ENCODE data around the gene AP3M1. TPM values are rescaled to one million over a fixed set of nuclear protein-coding genes. Genes with fewer than 3 reads are reported as not detected.
A peak's percentile ranks its signal among the peaks of the same experiment; 100 is the strongest.

The AP3M1 gene
- total RNA-seq, 6 experiments from 2014 or later = 16.2 to 22.4 (median 19.9) TPM

GRCh38 chr10:74137992-74138391, 12.6 kb downstream of the AP3M1 start:
- intact Hi-C loops (cut with DNase I) = no loop called here
- H3K36me3 ChIP-seq = peaks cover 7 to 49% (median 13%) of the 10 kb centered on the region in 4 donors
- no peaks in the 10 kb centered on the region for H3K9me3 ChIP-seq
- no peak for ATAC-seq
- WGBS (ENCODE audit: insufficient coverage, low coverage, low lambda C conversion rate, missing lambda C conversion rate) = 90% methylated on average over 5 of the region's 5 CpGs
- no peaks in the 10 kb centered on the region for H3K27me3 ChIP-seq
- no peak for TF ChIP-seq CTCF (IDR thresholded peaks at IDR 0.05)
- no peak overlapping the region for H3K27ac ChIP-seq
- no peak for DNase-seq
- H3K4me3 ChIP-seq = no peak overlapping the region
- H3K4me1 ChIP-seq = peaks cover 0 to 4% (median 2%) of the 10 kb centered on the region in 4 donors

- Histone ChIP-seq H3K27ac (no peak overlapping the region), H3K9me3 (no peaks in the 10 kb centered on the region), H3K4me1 (peaks cover 0 to 4% (median 2%) of the 10 kb centered on the region in 4 donors), H3K27me3 (no peaks in the 10 kb centered on the region), H3K36me3 (peaks cover 7 to 63% (median 19%) of the 10 kb centered on the region in 4 donors), H3K4me3 (no peak overlapping the region)
- DNase-seq = no peak
- TF ChIP-seq CTCF (IDR thresholded peaks at IDR 0.05) = no peak
- no peak for TF ChIP-seq POLR2A (IDR thresholded peaks at IDR 0.05)
- 84% methylated on average over 3 of the region's 3 CpGs for WGBS (ENCODE audit: insufficient coverage, low coverage, low lambda C conversion rate, missing lambda C conversion rate)
- intact Hi-C loops (cut with DNase I) = no loop called here
- ATAC-seq = no peak
These were observed 15.2 kb downstream of the AP3M1 start for GRCh38 chr10:74135452-74135851.

GRCh38 chr10:74133923-74134820, 16.5 kb downstream of the AP3M1 start:
- DNase-seq (no peak), ATAC-seq (no peak)
- WGBS (ENCODE audit: insufficient coverage, low coverage, low lambda C conversion rate, missing lambda C conversion rate) = 88% methylated on average over 11 of the region's 11 CpGs
- H3K9me3 ChIP-seq = no peaks in the 10 kb centered on the region
- no peak overlapping the region for H3K27ac ChIP-seq
- H3K36me3 ChIP-seq = peaks cover 7 to 76% (median 19%) of the 10 kb centered on the region in 4 donors
- no peaks in the 10 kb centered on the region for H3K27me3 ChIP-seq
- intact Hi-C loops (cut with DNase I) = no loop called here
- H3K4me1 ChIP-seq = no peaks in the 10 kb centered on the region
- H3K4me3 ChIP-seq = no peak overlapping the region
- TF ChIP-seq CTCF (IDR thresholded peaks at IDR 0.05) (no peak), POLR2A (IDR thresholded peaks at IDR 0.05) (no peak)

GRCh38 chr10:74123081-74123480, 27.5 kb downstream of the AP3M1 start:
- intact Hi-C loops (cut with DNase I) = loop anchor here in 1 of 2 donors (10.0 kb wide), 1 partner anchor 112 kb away; no protein-coding TSS in a partner anchor
- no peaks in the 10 kb centered on the region for H3K27me3 ChIP-seq
- no peaks in the 10 kb centered on the region for H3K9me3 ChIP-seq
- H3K4me3 ChIP-seq = no peak overlapping the region
- H3K36me3 ChIP-seq = peaks cover 0 to 77% (median 28%) of the 10 kb centered on the region in 4 donors
- 0% methylated on average over 1 of the region's 1 CpG for WGBS (ENCODE audit: insufficient coverage, low coverage, low lambda C conversion rate, missing lambda C conversion rate)
- TF ChIP-seq CTCF (IDR thresholded peaks at IDR 0.05) = no peak
- no peak for TF ChIP-seq POLR2A (IDR thresholded peaks at IDR 0.05)
- DNase-seq (no peak), ATAC-seq (peak in 1 of 4 donors; percentile 29)
- no peaks in the 10 kb centered on the region for H3K4me1 ChIP-seq
- no peak overlapping the region for H3K27ac ChIP-seq
